OCI-LY7 (cell line): ENCODE measurements around the gene SLC48A1.

Experiments
- CTCF ChIP-seq: fragments of 200-600 bp; sonication (generic); conservative IDR thresholded peaks from 2 replicates; pipeline ENCODE4 v1.5.1; 2014; ENCODE audit warnings: mild to moderate bottlenecking, antibody characterized with exemption, low read length, moderate library complexity, mixed read lengths
- EZH2phosphoT487 ChIP-seq: fragments of 200-600 bp; sonication (generic); IDR thresholded peaks from 2 replicates; pipeline ENCODE4 v1.6.1; 2018; ENCODE audit warnings: low read depth, borderline replicate concordance, mild to moderate bottlenecking, mixed run types, antibody characterized with exemption, low read length, moderate library complexity, mixed read lengths

GRCh38 chr12:47750916-47751470 is 22.0 kb upstream of the SLC48A1 start:
- TF ChIP-seq CTCF = no peak
- no peak for TF ChIP-seq EZH2phosphoT487
